Measurements from ENCODE around the gene CCSER1. TPM values are rescaled to one million over a fixed set of nuclear protein-coding genes. Genes with fewer than 3 reads are reported as not detected.

CCSER1 gene
- total and polyA plus RNA-seq, 4 donors: 0.18 to 2.3 (median 1.2) TPM

- Histone ChIP-seq H3K27ac (ENCODE audit: low read depth in 1 of 2, low read length in 2 of 2) (no peak overlapping the region), H3K4me3 (ENCODE audit: low read depth in 1 of 3, low read length in 3 of 3) (no peak overlapping the region), H3K36me3 (ENCODE audit: control insufficient read depth in 4 of 4, insufficient read depth in 3 of 4, low read depth in 1 of 4, low read length in 3 of 4) (no peaks in the 10 kb centered on the region), H3K9me3 (ENCODE audit: control insufficient read depth in 4 of 4, low read length in 3 of 4) (no peaks in the 10 kb centered on the region), H3K9ac (ENCODE audit: low read depth in 1 of 2, low read length in 2 of 2) (no peak overlapping the region), H3K27me3 (ENCODE audit: control insufficient read depth in 4 of 4, insufficient read depth in 4 of 4, low read length in 3 of 4) (no peaks in the 10 kb centered on the region), H3K4me1 (ENCODE audit: control insufficient read depth in 4 of 4, insufficient read depth in 4 of 4, low read length in 3 of 4) (no peaks in the 10 kb centered on the region)
- TF ChIP-seq FOXA1 (IDR thresholded peaks at IDR 0.05) (no peak), TAF1 (conservative IDR thresholded peaks at IDR 0.05) (no peak), CTCF (IDR thresholded peaks at IDR 0.05; ENCODE audit: low read depth, low read length, missing input control) (no peak), JUND (IDR thresholded peaks at IDR 0.05) (no peak), GABPA (IDR thresholded peaks at IDR 0.05 in 1 of 2, conservative IDR thresholded peaks at IDR 0.05 in 1 of 2) (no peak), NR2F2 (IDR thresholded peaks at IDR 0.05) (no peak), HNF4A (conservative IDR thresholded peaks at IDR 0.05) (no peak), REST (IDR thresholded peaks at IDR 0.05) (no peak), ZBTB33 (IDR thresholded peaks at IDR 0.05) (no peak), SP1 (IDR thresholded peaks at IDR 0.05) (no peak), RXRA (IDR thresholded peaks at IDR 0.05) (no peak), YY1 (IDR thresholded peaks at IDR 0.05) (no peak), ATF3 (IDR thresholded peaks at IDR 0.05) (no peak), FOXA2 (IDR thresholded peaks at IDR 0.05) (no peak), EGR1 (IDR thresholded peaks at IDR 0.05; ENCODE audit: low read depth in 2 of 2) (no peak), HNF4G (IDR thresholded peaks at IDR 0.05) (no peak), MAX (IDR thresholded peaks at IDR 0.05) (no peak)
- no peak for DNase-seq (ENCODE audit: low spot score)
- 39% methylated on average over 1 of the region's 1 CpG for WGBS
Measured at GRCh38 chr4:90160044-90160443, 32.9 kb downstream of the CCSER1 start.

GRCh38 chr4:90162566-90162965 is 35.4 kb downstream of the CCSER1 start:
- Histone ChIP-seq H3K27ac (ENCODE audit: low read depth in 1 of 2, low read length in 2 of 2) (no peak overlapping the region), H3K36me3 (ENCODE audit: control insufficient read depth in 4 of 4, insufficient read depth in 3 of 4, low read depth in 1 of 4, low read length in 3 of 4) (no peaks in the 10 kb centered on the region), H3K27me3 (ENCODE audit: control insufficient read depth in 4 of 4, insufficient read depth in 4 of 4, low read length in 3 of 4) (no peaks in the 10 kb centered on the region), H3K9ac (ENCODE audit: low read depth in 1 of 2, low read length in 2 of 2) (no peak overlapping the region), H3K4me3 (ENCODE audit: low read depth in 1 of 3, low read length in 3 of 3) (no peak overlapping the region), H3K4me1 (ENCODE audit: control insufficient read depth in 4 of 4, insufficient read depth in 4 of 4, low read length in 3 of 4) (no peaks in the 10 kb centered on the region), H3K9me3 (ENCODE audit: control insufficient read depth in 4 of 4, low read length in 3 of 4) (no peaks in the 10 kb centered on the region)
- 74% methylated on average over 1 of the region's 1 CpG for WGBS
- DNase-seq (ENCODE audit: low spot score): no peak
- TF ChIP-seq RAD21 (IDR thresholded peaks at IDR 0.05) (no peak), GABPA (IDR thresholded peaks at IDR 0.05 in 1 of 2, conservative IDR thresholded peaks at IDR 0.05 in 1 of 2) (no peak), YY1 (IDR thresholded peaks at IDR 0.05) (no peak), TAF1 (conservative IDR thresholded peaks at IDR 0.05) (no peak), FOXA2 (IDR thresholded peaks at IDR 0.05) (no peak), JUND (IDR thresholded peaks at IDR 0.05) (no peak), ZBTB33 (IDR thresholded peaks at IDR 0.05) (no peak), EGR1 (IDR thresholded peaks at IDR 0.05; ENCODE audit: low read depth in 2 of 2) (no peak)

Data from liver (tissue), 9 donors.